Bronchus fibroblast of lung (primary cell): ENCODE results near the gene KLHL7. TPM values are rescaled to one million over a fixed set of nuclear protein-coding genes. Genes with fewer than 3 reads are reported as not detected.

Source experiments
- total RNA-seq: library from RNA; depleted of rRNA; stranded (reverse); fragments of >200 nt; gene quantifications from 2 replicates; pipeline ENCODE4 v1.2.3, GENCODE V29; 2015

The KLHL7 gene
- 27.4 and 30.3 TPM in 2 replicates for total RNA-seq

GRCh38 chr7:23105644-23106056 lies at the start of gene KLHL7:
TSS of gene KLHL7 (plus strand) at chr7:23105785. CDS start at chr7:23106027, 242 bp downstream.

DNA sequence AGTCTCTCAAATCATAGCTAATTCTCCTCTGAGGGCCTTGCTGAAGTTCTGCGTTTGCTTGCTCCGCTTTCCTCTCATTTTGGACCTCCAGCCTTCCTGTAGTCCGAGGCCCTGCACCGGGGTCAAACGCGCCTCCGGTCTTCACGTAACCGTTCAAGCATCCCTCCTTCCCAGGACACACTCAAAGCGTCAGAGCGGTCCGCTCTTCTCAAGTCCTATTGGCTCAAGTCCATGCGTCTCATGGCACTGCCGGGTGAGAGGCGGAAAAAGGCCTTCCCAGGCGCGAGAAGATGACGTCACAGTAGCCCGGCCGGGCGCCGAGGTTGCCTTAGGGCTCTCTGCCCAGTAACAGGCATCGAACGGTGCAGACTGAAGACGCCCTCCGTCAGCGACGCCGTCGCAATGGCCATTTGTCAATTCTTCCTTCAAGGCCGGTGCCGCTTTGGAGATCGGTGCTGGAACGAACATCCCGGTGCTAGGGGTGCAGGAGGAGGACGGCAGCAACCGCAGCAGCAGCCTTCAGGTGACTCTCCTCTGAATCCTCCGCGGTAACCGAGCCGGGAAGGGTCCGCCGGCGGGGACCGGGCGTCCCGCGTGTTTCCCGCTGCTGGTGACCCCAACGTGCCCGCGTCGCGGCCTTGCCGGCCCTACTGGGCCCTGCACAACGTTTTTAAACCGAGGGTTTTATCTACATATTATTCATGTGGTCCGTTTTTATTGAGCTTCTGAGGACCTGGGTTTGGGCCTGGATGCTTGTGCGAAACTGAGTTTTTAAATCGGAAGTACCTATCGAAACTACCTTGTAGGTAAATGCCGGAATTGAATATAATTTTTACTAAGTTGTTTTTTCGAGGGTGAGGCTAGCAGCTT lies 76.3 kb downstream of the KLHL7 start, which contains the start of gene NUP42:
Gene NUP42 (plus strand): TSS at position 365 of the 870 bp plus-strand sequence. CDS start 38 bp downstream, at position 403.

Other genes starting within 250 kb of the KLHL7 start
- gene HYCC1, start 91.7 kb upstream of the KLHL7 start, total RNA-seq: 53.2 and 80.9 TPM in 2 replicates
- 24.1 and 26.6 TPM in 2 replicates for gene NUP42, start 76.3 kb downstream of the KLHL7 start, total RNA-seq
- 13.8 and 14.7 TPM in 2 replicates for gene GPNMB, start 141.0 kb downstream of the KLHL7 start, total RNA-seq
- gene MALSU1, start 193.6 kb downstream of the KLHL7 start, total RNA-seq: 91.6 and 92.0 TPM in 2 replicates